Left lobe of liver (tissue), 2 donors: Measurements from ENCODE around the gene CDK18. TPM values are rescaled to one million over a fixed set of nuclear protein-coding genes. Genes with fewer than 3 reads are reported as not detected.

Source experiments
- ATAC-seq: fragments of 200-7000 bp; cut with Tn5 transposase; one replicate; pipeline ENCODE4 v1.9.1; 2020; ENCODE audit warnings: mild to moderate bottlenecking, moderate library complexity
- DNase-seq: peaks from one replicate; pipeline ENCODE4 v3.0.0-alpha.2; 2020; ENCODE audit warnings: low spot score
- total RNA-seq: library from RNA; stranded (reverse); gene quantifications from one replicate; pipeline ENCODE4 v1.2.1, GENCODE V29; 2021
- donor health status: DM: no; HTN: no; CAD: no; lungs with moderate emphysema.
- donor health status: DM: no; HTN: yes; CAD: no.

Gene CDK18
- total RNA-seq, 1 donor from 2014 or later: 8.8 TPM

- DNase-seq: peak; percentile 37
- no peak for ATAC-seq
Observed at GRCh38 chr1:205567716-205568115, 63.2 kb downstream of the CDK18 start.

DNA sequence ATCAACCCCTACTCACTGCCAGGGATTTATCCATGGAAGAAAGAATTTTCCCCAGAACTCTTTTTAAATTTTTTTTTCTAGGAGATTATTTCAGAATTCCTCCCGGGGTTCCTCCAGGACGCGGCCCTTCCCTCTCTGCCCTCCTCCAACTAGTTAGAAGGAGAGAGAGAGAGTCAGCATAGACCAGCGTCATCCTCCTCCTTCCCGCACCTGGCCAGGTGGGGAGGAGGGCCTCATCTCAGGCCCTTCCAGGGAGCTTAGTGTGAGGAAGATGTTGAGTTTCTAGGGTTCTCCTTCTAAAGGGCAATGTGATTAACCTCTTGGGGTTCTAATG is 63.6 kb downstream of the CDK18 start:
- no peak for ATAC-seq
- peak; percentile 15 for DNase-seq

GRCh38 chr1:205568469-205569361 is 64.2 kb downstream of the CDK18 start:
- ATAC-seq: peak; percentile 60
- peak; percentile 35 for DNase-seq

DNA sequence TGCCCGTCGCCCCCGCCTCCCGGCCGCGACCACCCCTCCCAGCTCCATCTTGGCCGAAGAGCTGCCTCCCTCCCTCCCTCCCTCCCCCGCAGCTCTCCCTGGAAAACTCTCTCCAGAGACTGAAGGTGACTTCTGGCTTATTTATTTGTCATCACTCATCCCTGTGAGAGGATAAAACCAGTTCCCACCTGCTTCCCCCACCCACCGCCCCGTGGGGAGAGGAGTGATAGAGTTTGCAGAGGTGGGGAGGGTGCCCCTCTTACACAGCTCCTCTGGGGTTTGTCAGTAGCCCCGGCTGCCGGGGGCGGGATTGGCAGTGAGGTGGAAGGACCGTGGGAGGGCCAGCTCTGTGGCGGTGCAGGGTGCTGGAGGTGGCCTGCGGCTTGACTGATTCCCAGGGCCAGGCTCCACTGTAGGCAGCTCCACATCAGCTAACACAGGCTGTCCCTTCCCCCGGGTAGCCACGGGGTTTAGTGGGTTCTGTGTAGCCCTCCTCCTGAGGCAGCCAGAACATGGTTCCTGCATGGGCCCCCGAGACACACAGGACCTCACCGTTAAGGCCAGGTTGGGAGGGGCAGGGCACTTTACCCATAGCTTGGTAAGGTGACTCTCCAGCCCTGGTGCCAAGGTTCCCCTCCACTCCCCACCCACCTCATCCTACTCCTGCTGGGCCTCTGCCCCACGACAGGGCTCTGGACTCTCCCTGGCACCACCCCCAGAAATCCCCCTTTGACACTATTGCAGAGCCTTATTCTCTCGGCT is 65.1 kb downstream of the CDK18 start:
- no peak for ATAC-seq
- DNase-seq: peak; percentile 35

GRCh38 chr1:205570173-205570501 is 65.7 kb downstream of the CDK18 start:
- DNase-seq (peak; percentile 27), ATAC-seq (no peak)

DNA sequence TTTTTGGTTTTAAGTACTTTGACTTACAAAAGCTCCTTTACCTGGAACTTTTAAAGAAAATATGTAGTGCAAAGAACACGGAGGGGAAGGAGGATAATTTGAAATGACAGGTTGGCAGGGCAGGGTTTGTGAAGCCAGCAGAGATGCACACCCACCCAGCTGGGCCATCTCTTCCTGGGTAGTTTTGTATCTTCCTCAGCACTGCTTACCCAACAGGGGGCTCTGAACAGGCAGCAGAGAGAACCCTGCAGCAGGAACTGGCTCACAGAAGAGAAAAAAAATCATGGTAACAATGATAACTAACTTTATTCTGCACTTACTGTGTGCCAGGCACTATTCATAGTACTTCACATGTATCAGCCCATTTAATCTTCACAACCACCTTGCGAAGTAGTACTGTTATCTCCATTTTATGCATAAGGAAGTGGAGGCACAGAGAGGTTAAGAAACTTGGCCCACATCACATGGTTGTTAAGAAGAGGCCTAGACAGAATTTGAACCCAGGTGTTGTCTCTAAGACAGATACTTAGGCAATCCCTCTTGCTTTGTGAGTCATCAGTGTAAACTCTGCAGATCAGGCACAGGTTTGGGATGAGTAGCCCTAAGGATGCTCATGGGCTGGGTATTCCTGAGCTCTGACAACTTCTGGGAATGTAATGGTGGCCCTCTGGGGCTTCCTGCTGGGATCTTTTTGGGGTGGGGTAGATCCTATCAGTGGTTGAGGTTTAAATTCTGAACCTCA is 66.5 kb downstream of the CDK18 start:
- DNase-seq (peak; percentile 4), ATAC-seq (no peak)

GRCh38 chr1:205571747-205572146 is 67.3 kb downstream of the CDK18 start:
- no peak for ATAC-seq
- DNase-seq: peak; percentile 30

DNA sequence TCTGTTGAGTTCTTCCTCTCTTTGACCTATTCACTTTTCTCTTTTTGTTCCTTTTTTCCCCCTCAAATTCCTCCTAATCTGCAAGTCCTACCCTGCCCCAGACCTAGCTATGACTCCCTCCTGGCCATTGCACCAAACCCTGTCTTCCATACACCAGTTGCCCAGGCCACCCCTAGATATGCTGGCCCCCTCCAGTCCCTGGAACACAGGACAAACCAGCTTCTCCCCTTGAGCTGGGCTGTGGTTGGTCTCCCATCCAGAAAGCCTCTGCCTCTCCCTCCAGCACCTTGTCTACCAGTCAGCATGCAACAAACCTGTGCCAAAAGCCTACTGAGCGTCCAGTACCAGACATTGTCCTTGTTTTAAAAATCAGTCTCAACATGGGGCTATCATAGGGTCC is 68.0 kb downstream of the CDK18 start:
- ATAC-seq (no peak), DNase-seq (peak; percentile 16)

GRCh38 chr1:205575294-205575885 is 70.9 kb downstream of the CDK18 start:
- no peak for DNase-seq

DNA sequence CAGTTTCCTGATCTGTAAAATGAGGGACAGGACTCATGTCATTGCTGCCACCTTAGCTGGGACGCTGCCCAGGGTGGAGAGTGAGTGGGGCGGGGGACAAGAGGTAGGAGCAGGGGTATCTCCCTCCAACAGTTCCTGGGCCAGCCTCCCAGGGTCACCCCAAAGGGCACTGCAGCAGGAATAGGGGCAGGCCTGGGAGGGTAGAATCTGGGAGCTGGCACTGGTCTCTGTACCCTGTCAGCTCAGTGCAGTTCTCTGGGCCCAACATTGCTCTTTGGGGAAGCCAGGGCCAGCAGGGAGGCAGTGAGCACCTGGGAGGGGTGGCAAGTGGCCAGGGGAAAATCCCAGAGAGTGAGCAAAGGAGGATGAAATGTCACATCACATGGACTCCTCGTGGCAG is 71.5 kb downstream of the CDK18 start:
- no peak for ATAC-seq
- DNase-seq: peak; percentile 22

More at GRCh38 chr1:205575294-205575885, 70.9 kb downstream of the CDK18 start:
- ATAC-seq: no peak

DNA sequence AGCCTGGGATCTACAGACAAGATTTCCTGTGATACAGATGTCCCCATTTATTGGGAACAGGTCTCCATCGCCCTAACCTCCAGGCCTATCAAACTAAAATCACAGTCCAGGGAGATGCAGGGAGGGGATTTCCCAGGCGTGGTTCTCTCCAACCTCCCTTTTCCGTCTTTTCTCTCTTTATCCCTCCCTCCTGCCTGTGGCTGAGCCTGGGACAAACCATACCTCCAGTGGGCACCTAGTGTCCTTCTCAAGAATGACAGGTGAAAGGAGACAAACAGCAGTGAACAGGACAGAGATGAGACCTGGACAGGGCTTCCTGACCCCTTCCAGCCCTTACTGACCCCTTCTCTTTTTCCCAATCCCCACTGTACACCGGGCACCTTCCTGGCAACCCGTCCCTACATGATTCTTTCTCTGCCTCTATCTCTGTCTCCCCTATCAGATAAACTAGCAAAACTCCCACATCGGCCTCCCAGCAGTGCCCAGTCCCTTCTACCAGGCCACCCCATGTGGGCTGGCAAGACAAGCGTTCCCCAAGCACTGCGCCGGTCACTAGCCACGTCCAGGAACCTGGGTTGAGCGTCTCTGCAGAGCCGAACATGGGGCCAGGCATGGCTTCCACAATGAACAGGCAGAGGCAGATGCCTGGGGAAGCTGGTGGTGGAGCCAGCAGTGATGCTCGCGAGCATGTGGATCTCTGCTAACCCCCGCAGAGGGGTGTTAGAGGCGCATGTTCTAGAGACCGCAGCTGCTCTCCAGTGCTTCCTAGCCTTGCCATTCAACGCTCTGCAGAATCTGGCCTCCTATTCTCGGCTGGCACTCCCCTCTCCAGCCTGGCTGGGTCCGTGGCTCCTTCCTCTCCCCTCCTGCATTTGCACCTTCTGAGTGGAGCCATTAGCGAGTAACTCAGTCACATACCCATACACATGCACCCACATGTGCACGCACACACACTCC is 72.6 kb downstream of the CDK18 start:
- DNase-seq: no peak
- ATAC-seq: no peak

DNA sequence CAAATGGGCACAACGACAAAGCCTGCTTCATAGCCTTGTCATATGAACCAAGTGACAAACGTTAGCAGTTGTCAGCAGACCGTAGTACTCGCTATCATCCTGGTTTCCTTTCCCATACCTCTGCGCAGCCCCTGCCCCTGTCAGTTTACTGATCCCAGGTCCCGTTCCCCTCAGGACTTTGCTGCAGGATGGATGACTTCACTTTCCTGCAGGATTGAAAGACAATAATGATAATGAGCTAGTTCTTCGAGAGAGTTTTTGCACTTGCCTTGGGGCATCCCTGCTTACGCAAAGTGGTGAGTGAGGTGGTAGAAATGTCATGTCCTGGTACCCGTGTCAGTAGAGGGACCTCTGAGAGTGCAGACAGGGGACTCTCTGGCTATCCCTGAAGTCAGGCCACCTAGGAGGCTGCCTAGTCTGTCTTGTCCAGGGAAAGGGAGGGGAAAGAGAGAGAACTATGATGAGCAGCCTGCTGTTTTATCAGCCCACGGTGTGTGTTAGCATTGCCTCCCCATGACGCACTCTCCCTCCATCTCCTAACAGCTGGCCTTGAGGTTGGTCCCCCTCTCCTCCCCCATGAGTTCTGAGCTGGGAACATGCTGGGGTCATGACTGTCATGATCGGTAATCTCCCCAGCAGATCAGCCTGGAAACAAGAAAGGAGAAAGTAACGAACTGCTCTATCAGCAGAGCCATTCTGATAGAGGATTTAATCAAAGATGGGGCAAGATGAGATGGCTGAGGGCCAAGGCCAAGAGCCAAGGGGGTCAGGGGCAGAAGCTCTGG is 73.6 kb downstream of the CDK18 start:
- DNase-seq: peak; percentile 29
- no peak for ATAC-seq

GRCh38 chr1:205578780-205579571 is 74.5 kb downstream of the CDK18 start:
- ATAC-seq (no peak), DNase-seq (peak; percentile 21)

GRCh38 chr1:205579711-205580110 is 75.2 kb downstream of the CDK18 start:
- ATAC-seq (no peak), DNase-seq (no peak)

DNA sequence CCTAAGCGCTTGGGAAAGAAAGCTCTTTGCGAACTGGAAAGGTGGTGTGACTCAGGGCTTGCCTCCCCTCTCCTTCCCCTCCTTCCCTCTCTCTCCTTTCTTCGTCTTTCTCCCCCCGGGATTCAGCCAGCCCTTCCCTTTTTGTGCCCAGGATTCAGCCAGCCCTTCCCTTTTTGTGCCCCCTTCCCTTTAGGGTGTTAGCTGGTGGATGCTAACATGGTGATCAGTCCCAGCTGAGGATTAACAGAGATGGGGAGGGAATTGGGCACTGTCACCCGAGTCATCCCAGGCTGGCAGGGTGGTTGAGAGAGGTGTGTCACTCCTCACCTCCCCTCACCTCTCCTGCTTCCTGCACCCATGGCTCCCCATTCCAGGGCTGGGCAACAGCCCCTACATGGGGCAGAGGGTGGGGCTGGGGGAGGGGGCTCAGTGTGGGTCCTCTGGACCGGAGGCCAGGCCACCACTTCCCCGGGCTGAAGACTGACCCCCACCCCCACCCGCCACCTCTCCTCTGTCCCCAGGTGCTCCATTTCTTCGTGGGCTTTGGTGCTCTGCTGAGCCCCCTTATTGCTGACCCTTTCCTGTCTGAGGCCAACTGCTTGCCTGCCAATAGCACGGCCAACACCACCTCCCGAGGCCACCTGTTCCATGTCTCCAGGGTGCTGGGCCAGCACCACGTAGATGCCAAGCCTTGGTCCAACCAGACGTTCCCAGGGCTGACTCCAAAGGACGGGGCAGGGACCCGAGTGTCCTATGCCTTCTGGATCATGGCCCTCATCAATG is 75.9 kb downstream of the CDK18 start:
- ATAC-seq: no peak
- no peak for DNase-seq

GRCh38 chr1:205580923-205581180 is 76.4 kb downstream of the CDK18 start:
- no peak for ATAC-seq
- DNase-seq: no peak

GRCh38 chr1:205581321-205581980 is 77.0 kb downstream of the CDK18 start:
- ATAC-seq (no peak), DNase-seq (no peak)
